B cell (primary cell): ENCODE results near the gene C15orf40.

Experiments
- CTCF ChIP-seq: fragments of 200-600 bp; IDR thresholded peaks from one replicate; pipeline ENCODE4 v1.8.0; 2022; ENCODE audit warnings: antibody characterized with exemption, mild to moderate bottlenecking
- EZH2 ChIP-seq: IDR thresholded peaks from 2 replicates; pipeline ENCODE4 v1.6.1; 2012; ENCODE audit warnings: borderline replicate concordance, low read depth, mild to moderate bottlenecking, moderate library complexity, low read length; ENCODE audit not compliant: insufficient read depth, poor library complexity, severe bottlenecking

- TF ChIP-seq EZH2 (no peak), CTCF (no peak)
Measured at GRCh38 chr15:83012636-83013035, 1.2 kb upstream of the C15orf40 start.
